Activated CD8-positive, alpha-beta memory T cell treated with anti-CD3 and anti-CD28 coated beads, Interleukin-2, amount 50 U/mL, for 24 hours (primary cell): ENCODE measurements around the gene GNAO1.

ENCODE experiments used
- DNase-seq: peaks from one replicate; pipeline ENCODE4 v3.0.0-alpha.2; 2020; ENCODE audit errors: extremely low read depth

The GNAO1 gene

GRCh38 chr16:56336071-56336688 is 144.9 kb downstream of the GNAO1 start:
- no peak for DNase-seq

GRCh38 chr16:56336711-56337110 is 145.4 kb downstream of the GNAO1 start:
- no peak for DNase-seq

DNA sequence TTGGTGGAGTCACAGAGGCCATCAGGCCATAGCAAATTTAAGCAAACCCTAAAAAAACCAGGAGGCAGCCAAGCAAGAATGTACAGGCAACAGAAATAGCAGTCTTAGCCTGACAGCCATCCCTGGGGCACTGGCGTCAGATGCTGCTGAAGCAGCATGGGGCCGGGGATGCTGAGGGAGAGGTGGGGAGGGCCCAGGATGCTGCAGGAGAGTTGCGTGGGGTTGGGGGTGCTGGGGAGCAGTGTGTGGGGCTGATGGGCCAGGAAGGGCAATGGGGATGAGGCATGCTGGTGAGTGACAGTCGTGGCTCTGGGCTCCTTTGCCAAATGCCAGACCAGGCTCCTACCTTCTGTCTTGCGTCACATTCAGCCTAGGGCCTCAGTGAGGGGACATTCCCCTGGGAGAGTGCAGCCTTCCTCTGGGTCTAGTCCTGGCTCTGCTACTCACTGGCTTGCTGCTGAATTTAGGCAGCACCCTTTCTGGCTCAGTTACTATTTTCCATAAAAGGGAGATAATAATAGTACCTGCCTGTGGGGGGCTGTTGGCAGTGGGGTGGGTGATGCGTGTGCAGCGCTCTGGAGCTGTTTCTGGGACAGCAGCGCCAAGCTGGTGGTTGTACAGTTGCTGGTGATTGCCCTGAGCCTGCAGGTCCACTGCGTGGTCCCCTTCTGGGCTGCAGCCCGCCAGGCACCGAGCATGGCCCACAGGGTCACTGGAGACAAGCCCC is 146.0 kb downstream of the GNAO1 start:
- no peak for DNase-seq

GRCh38 chr16:56337858-56338325 is 146.6 kb downstream of the GNAO1 start:
- DNase-seq = no peak

DNA sequence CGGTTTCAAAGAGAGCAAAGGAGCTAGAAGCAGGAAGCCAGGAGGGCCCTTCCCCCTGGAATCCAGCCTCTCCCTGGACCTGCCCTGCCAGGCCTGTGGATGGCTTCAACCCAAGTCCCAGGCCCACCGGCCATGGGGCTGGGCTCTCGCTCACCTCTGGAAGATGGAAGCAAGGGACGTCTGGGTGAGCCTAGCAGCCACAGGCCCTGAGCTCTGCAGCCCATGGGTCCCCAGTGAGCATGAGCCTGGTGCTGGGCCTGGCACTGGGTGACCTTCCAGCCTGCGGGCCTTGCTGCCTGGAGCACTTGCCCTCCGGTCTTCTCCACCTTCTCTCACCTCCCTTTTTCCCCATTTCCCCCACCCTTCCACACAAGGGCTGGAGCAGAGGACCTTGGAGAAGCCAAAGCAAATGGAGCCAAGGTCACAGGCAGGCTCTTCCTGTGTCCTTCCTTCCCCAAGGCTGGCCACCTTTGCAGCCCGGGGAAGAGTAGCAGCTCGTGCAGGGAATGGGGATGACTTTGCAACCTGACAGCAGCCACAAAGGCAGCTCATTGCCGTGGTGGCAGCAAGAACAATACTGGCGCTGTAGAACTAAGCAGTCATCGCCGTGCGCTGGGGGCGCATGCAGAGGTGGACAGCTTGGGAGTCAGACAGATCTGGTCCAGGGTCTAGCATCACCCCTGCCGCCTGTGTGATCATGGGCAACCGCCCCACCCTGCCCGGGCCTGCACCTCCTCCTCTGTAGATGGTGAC is 147.5 kb downstream of the GNAO1 start:
- no peak for DNase-seq

- DNase-seq = no peak
Observed at GRCh38 chr16:56339431-56340195, 148.3 kb downstream of the GNAO1 start.

GRCh38 chr16:56340416-56340815 is 149.1 kb downstream of the GNAO1 start:
- DNase-seq = no peak

GRCh38 chr16:56340864-56341365 is 149.6 kb downstream of the GNAO1 start:
- no peak for DNase-seq

GRCh38 chr16:56341656-56342399 is 150.5 kb downstream of the GNAO1 start:
- DNase-seq = no peak

DNA sequence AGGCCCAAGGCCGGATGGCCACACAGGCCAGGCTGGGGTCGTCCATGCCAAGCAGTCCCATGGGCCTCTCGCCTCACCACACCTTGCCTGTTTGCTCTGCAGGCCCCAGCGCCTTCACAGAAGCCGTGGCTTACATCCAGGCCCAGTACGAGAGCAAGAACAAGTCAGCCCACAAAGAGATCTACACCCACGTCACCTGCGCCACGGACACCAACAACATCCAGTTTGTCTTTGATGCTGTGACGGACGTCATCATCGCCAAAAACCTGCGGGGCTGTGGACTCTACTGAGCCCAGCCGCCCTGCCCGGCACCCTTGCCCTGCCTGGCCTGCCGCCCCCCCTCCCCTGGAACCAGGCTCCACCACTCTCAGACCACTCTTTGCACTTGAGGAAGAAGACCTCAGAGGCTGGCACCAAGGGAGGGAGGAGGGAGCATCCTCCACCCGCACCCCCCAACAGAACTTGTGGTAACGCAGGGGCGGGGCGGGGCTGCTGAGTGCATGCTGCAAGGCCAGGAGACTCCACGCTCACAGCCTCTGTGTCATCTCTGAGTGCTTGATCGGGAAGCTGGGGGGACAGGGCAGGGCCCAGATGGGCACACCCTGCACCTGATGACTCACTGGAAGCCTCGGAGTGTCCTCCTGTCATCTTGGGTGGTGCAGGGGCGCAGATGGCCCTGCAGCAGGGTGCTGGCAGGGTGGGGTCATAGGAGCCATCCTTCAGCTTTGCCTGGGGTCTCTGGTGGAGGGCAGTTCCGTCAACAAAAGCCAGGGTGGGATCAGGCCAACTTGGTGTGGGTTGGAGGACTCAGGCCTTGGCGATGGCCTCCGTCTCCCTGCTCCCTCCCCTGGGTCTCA is 152.6 kb downstream of the GNAO1 start:
- no peak for DNase-seq

- no peak for DNase-seq
Observed at GRCh38 chr16:56344518-56345405, 153.5 kb downstream of the GNAO1 start.

GRCh38 chr16:56345406-56346050 is 154.2 kb downstream of the GNAO1 start:
- no peak for DNase-seq

DNA sequence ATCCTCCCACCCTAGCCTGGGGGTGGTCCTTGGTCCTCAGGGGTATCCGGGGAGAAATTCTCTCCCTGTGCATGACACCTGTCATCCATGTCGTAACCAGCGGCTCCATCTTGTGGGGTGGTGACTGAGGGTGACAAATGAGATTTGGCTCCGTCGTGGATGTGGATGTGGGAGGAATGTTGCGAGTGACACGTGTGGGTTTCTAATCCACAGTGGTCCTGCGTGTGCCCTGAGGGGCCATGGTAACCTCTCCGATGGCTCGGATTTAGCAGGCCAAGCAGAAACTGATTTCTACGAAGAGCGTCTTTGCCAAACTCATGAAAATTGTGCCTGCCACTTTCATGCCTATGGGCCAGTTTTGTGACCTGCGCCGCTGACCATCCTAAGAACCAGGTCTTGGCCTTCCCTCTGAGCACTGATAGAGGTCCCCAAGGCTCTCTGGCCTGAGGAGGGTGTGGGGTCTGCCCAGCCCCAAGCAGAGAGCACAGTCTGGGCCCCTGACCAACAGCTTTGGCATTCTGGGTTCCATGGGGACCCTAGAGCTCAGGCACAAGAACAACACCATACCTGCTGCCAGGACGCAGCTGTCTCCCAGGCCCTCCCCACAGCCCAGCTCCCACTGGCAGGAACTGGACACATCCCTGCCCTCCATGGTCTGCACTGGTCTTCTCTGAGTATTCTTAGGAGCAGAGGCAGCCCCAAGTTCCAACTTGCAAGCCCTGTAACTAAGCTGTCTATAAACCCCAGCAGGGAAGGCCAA is 155.0 kb downstream of the GNAO1 start:
- DNase-seq = no peak

DNA sequence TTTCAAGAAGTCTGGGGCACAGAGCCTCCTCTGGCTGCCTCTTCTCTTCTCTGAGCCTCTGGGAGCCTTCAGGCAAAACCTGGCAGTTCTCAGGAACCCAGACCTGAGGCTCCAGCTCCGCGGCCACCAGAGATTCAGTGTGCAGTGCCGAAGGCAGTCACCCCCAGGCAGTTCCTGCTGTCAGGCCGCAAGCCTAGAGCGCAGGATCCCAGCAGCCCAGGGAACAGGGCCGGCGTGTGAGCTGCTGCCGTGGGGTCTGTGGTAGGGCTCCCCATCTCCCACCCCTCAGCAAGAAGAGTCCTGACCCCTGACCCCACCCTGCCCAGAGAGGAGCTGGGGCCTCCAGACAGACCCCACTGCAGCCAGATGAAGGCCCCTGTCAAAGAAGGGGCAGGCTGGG is 155.9 kb downstream of the GNAO1 start:
- DNase-seq = no peak

DNA sequence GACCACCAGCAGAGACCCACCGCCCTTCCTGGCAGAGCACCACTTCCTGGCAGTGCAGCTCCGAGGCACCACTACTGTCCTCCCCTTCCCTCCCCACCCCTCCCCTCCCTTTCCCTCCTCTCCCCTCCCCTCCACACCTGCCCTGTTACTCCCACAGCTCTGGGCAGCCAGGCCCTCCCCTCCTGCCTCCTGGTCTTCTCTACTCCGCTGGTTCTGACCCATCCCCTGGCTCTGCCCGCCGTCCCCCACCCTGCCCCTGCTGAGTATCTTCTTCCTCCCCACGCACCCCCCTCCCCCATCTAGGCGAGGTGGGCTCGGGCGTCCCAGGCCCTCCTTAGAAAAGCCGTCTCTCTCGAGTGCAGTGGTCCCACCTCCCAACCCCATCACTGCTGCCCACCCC is 156.4 kb downstream of the GNAO1 start:
- no peak for DNase-seq

- no peak for DNase-seq
Observed at GRCh38 chr16:56348168-56349085, 157.1 kb downstream of the GNAO1 start.

DNA sequence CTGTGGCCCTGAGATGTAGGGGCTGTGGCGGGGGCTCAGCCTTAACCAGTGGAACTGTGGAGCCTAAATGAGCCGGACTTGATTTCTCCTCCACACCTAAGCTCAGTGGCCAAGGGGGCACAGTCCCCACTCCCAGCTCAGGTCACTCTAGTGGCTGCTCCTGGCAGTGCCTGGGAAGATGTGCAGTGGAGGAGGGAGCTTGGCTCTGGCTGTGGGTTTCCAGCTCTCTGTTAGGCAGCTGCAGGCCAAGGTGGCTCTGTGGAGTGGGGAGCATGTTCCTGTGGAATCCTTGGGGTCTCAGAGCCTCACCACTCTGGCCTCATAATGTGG is 157.8 kb downstream of the GNAO1 start:
- no peak for DNase-seq
